Measurements from ENCODE around the gene FREY1. TPM values are rescaled to one million over a fixed set of nuclear protein-coding genes. Genes with fewer than 3 reads are reported as not detected.

FREY1 gene, protein sequence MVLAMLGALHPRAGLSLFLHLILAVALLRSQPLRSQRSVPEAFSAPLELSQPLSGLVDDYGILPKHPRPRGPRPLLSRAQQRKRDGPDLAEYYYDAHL
- 0.48 and 2.6 TPM in 2 replicates for total RNA-seq

DNA sequence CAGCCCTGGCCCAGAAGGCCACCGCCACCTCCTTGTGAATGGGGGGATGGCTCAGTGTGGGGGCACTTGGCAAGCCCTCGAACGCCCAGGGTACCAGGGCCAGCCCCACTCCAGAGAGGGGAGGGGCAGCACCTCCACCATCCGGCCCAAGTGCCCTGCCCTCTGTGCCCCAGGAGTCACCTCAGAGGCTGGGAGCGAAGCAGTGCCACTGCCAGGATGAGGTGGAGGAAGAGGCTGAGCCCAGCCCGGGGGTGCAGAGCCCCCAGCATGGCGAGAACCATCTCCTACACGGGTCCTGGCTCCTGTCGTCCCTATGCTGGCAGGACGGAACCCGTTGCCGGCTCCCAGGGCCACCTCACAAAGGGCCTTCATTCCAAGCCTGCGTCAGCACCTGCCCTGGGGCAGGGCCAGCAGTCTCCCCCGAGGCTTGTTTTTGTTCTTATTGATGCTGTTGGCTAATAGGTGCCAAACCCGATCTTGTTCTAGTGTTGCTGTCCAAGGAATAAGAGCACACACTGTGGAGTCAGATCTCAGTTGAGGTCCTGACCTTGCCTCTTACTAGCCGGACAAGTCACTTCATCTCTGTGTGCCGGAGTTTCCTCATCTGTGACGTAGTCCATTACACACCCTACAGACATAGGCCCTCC, at the start of gene FREY1:
Gene FREY1, minus strand, starts transcription at position 307 of the 647 bp plus-strand sequence. Its CDS starts 26 bp downstream, at position 281.

DNA sequence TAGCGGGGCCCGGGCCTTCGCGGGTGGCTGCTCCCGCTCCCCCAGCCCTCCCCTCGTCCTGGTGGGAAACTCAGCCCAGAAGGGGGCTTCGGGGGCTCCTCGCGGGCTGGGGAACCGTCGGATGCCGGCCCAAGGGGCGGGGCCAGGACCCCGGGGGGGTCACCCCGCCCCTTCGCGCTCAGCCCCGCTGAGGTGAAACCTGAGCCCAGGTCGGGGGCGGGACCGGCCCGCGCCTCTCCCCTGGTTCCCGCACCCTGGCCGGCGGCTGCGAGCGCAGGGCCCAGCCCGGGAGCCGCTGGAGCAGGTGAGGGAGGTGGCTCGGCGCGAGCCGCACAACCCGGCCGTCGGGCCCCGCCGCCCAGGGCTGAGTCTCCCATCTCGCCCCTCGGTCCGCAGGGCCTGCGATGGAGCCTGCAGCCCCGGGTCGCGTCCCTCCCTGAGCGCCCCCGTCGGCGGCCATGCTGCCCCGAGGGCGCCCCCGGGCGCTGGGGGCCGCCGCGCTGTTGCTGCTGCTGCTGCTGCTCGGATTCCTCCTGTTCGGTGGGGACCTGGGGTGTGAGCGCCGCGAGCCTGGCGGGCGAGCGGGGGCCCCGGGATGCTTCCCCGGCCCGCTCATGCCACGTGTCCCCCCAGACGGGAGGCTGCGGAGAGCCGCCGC, 15.5 kb upstream of the FREY1 start, which contains the start of gene LARGE2:
Gene LARGE2, plus strand, starts transcription at position 232 of the 658 bp plus-strand sequence. Its CDS starts 227 bp downstream, at position 459.

DNA sequence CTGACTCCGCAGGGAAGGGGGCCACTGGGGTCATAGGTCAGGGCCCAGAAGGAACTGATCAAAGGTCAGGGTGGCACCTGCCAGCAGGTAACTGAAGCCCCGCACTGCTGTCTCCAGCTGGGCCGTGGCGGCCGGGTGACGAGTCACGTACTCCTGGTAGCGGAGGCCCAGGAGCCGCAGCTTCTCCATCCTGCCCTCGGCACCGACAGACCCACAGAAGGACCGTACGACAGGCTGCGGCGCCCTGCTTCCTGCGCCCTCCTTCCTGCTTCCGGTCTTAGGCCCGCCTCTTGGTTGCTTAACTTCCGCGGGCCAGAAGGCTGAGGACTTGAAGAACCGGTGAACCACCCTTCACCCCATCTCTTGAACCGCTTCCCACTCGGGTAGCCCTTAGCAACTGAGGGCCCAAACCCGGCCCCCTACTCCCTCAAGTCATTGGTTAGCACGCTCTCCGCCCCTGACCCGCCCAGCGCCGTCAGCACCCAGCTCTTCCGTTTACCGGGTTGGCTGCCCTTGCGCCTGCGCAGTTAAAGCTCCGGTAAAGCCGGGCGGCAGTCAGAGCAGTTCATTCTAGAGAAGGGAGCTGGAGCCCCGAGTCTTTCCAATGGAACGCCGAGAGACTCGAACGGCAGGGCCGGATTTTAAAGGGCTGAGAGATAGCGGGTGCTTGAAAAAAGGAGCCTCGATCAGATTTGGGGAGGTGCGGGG, 10.7 kb upstream of the FREY1 start, which contains the start of gene PEX16:
Gene PEX16, minus strand, starts transcription at position 255 of the 708 bp plus-strand sequence. Its CDS starts 66 bp downstream, at position 189.

GRCh38 chr11:45885274-45885920, 21.7 kb downstream of the FREY1 start, which contains the start of gene MAPK8IP1:
MAPK8IP1 (plus strand) TSS chr11:45885651; CDS start chr11:45885821, 170 bp downstream.

Other genes starting within 250 kb of the FREY1 start
- under 0.01 TPM in 1 of 2 replicates, not detected in the other for gene CHST1, start 241.6 kb downstream of the FREY1 start, total RNA-seq
- gene SLC35C1, start 102.1 kb downstream of the FREY1 start, total RNA-seq = 6.8 and 9.2 TPM in 2 replicates
- gene CRY2, start 59.8 kb downstream of the FREY1 start, total RNA-seq = 8.2 and 10.2 TPM in 2 replicates
- 0.43 and 1.9 TPM in 2 replicates for gene MAPK8IP1, start 21.6 kb downstream of the FREY1 start, total RNA-seq
- gene PEX16, start 10.6 kb upstream of the FREY1 start, total RNA-seq = 48.7 and 55.2 TPM in 2 replicates
- 8.2 and 11.7 TPM in 2 replicates for gene LARGE2, start 15.4 kb upstream of the FREY1 start, total RNA-seq
- 5.8 and 10.7 TPM in 2 replicates for gene PHF21A, start 214.2 kb upstream of the FREY1 start, total RNA-seq

Data from tracheal epithelial cell (primary cell).